ENCODE measurements around the gene BIN1. TPM values are rescaled to one million over a fixed set of nuclear protein-coding genes. Genes with fewer than 3 reads are reported as not detected.

The BIN1 gene
- total RNA-seq, 1 experiment from 2014 or later = 42.5 TPM

- TF ChIP-seq NFYB (CRISPR knock-in tag; conservative IDR thresholded peaks at IDR 0.05; ENCODE audit: low read depth) = no peak
- no peak for TF ChIP-seq GRHL2 (CRISPR knock-in tag; IDR thresholded peaks at IDR 0.05; ENCODE audit: insufficient replicate concordance, severe bottlenecking)
- TF ChIP-seq FOXP1 (CRISPR knock-in tag; IDR thresholded peaks at IDR 0.05; ENCODE audit: borderline replicate concordance) = no peak
- TF ChIP-seq STAT6 (CRISPR knock-in tag; conservative IDR thresholded peaks at IDR 0.05; ENCODE audit: low read depth) = no peak
Observed at GRCh38 chr2:127007652-127008051, 99.3 kb downstream of the BIN1 start (continued).

- Mint-ChIP-seq H3K36me3 (no peaks in the 10 kb centered on the region), H3K4me1 (peaks cover 24% of the 10 kb centered on the region), H3K4me3 (no peak overlapping the region), H3K9me3 (no peaks in the 10 kb centered on the region), H3K27me3 (ENCODE audit: low read depth) (peaks cover 3% of the 10 kb centered on the region; the same call in 1 of the 2 replicates), H3K27ac (no peak overlapping the region)
- no peak for DNase-seq (ENCODE audit: low spot score)
- ATAC-seq = no peak
- POLR2A ChIA-PET = no interaction called here
- CTCF ChIA-PET = no interaction called here
- no peak for TF ChIP-seq ZBTB21 (CRISPR knock-in tag; IDR thresholded peaks at IDR 0.05; ENCODE audit: borderline replicate concordance)
- TF ChIP-seq ZNF396 (CRISPR knock-in tag; IDR thresholded peaks at IDR 0.05; ENCODE audit: borderline replicate concordance) = no peak
- TF ChIP-seq NR1H2 (CRISPR knock-in tag; IDR thresholded peaks at IDR 0.05) = no peak
- no peak for TF ChIP-seq HMGA2 (CRISPR knock-in tag; IDR thresholded peaks at IDR 0.05)
- TF ChIP-seq SP1 (CRISPR knock-in tag; conservative IDR thresholded peaks at IDR 0.05) = no peak
- TF ChIP-seq, protein P1, sequence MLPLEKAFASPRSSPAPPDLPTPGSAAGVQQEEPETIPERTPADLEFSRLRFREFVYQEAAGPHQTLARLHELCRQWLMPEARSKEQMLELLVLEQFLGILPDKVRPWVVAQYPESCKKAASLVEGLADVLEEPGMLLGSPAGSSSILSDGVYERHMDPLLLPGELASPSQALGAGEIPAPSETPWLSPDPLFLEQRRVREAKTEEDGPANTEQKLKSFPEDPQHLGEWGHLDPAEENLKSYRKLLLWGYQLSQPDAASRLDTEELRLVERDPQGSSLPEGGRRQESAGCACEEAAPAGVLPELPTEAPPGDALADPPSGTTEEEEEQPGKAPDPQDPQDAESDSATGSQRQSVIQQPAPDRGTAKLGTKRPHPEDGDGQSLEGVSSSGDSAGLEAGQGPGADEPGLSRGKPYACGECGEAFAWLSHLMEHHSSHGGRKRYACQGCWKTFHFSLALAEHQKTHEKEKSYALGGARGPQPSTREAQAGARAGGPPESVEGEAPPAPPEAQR (CRISPR knock-in tag; IDR thresholded peaks at IDR 0.05) = no peak
- no peak for TF ChIP-seq ZNF512 (CRISPR knock-in tag; IDR thresholded peaks at IDR 0.05; ENCODE audit: borderline replicate concordance)
- TF ChIP-seq NFYB (CRISPR knock-in tag; conservative IDR thresholded peaks at IDR 0.05; ENCODE audit: low read depth) = no peak
- no peak for TF ChIP-seq CREB1 (CRISPR knock-in tag; IDR thresholded peaks at IDR 0.05)
- TF ChIP-seq ELF4 (CRISPR knock-in tag; IDR thresholded peaks at IDR 0.05; ENCODE audit: low read depth) = no peak
- no peak for TF ChIP-seq ESRRA (CRISPR knock-in tag; IDR thresholded peaks at IDR 0.05; ENCODE audit: borderline replicate concordance)
- TF ChIP-seq NR3C1 (CRISPR knock-in tag; conservative IDR thresholded peaks at IDR 0.05; ENCODE audit: low read depth) = no peak
- no peak for TF ChIP-seq ZNF121 (CRISPR knock-in tag; IDR thresholded peaks at IDR 0.05)
Observed at GRCh38 chr2:127006962-127007361, 100.0 kb downstream of the BIN1 start.

GRCh38 chr2:127004893-127005600 lies 101.9 kb downstream of the BIN1 start:
- Mint-ChIP-seq H3K27me3 (ENCODE audit: low read depth) (no peaks in the 10 kb centered on the region; the same call in 1 of the 2 replicates), H3K4me3 (no peak overlapping the region), H3K27ac (peak overlapping the region; percentile 46), H3K4me1 (peaks cover 23% of the 10 kb centered on the region), H3K36me3 (no peaks in the 10 kb centered on the region), H3K9me3 (no peaks in the 10 kb centered on the region)
- ChIA-PET POLR2A (interaction anchor here (1.0 to 1.5 kb wide), 2 partner anchors 9 kb away, joined by 3 read pairs; no protein-coding TSS in a partner anchor), CTCF (interaction anchor here (0.8 to 3.0 kb wide), 8 partner anchors 9 to 236 kb away, joined by 3 to 21 read pairs (median 4); no protein-coding TSS in a partner anchor)
- ATAC-seq (peak; percentile 82), DNase-seq (ENCODE audit: low spot score) (no peak)
- TF ChIP-seq ZNF281 (CRISPR knock-in tag; IDR thresholded peaks at IDR 0.05) = no peak
- TF ChIP-seq ARID4B (CRISPR knock-in tag; IDR thresholded peaks at IDR 0.05; ENCODE audit: borderline replicate concordance) = no peak
- TF ChIP-seq EMX1 (CRISPR knock-in tag; IDR thresholded peaks at IDR 0.05) = no peak
- TF ChIP-seq NFE2L1 (CRISPR knock-in tag; IDR thresholded peaks at IDR 0.05) = no peak
